GM12878 (cell line): ENCODE data around the gene MEGF6. TPM values are rescaled to one million over a fixed set of nuclear protein-coding genes. Genes with fewer than 3 reads are reported as not detected.

Experiments
- ATF7 ChIP-seq: fragments of 450-650 bp; IDR thresholded peaks from 2 replicates; pipeline ENCODE4 v1.6.1; 2016; ENCODE audit warnings: low read depth, mild to moderate bottlenecking
- EGR1 ChIP-seq, 2 experiments: IDR thresholded peaks; 1 replicate in 1 of 2; 2 replicates in 1 of 2; pipeline ENCODE4 v1.6.1; 2011 to 2012; ENCODE audit warnings: low read depth in 2 of 2, low read length in 2 of 2, borderline replicate concordance in 1 of 2, mild to moderate bottlenecking in 1 of 2, moderate library complexity in 1 of 2
- KDM1A ChIP-seq: fragments of 200-600 bp; sonication (generic); IDR thresholded peaks from 2 replicates; pipeline ENCODE4 v1.6.1; 2016; ENCODE audit warnings: borderline replicate concordance
- MYC ChIP-seq: IDR thresholded peaks from 2 replicates; pipeline ENCODE4 v1.6.1; 2011; ENCODE audit warnings: mild to moderate bottlenecking, low read length, moderate library complexity, inconsistent platforms; ENCODE audit not compliant: insufficient read depth, insufficient replicate concordance, insufficient read length, severe bottlenecking
- polyA plus RNA-seq, 11 experiments: library from polyadenylated mRNA; depleted of rRNA in 4 of 11; unstranded in 6 of 11; stranded (reverse) in 5 of 11; fragments of >200 nt; fragmentation: Nextera tagmentation in 4 of 11; fragmentation: Illumina TruSeq in 1 of 11; extraction: Ambion mirVana in 4 of 11; extraction: Trizol in 1 of 11; gene quantifications; 1 replicate in 1 of 11; 2 replicates in 10 of 11; pipeline versions ENCODE4 v1.2.1 to v1.2.3, GENCODE V29; 2011 to 2016; ENCODE audit warnings: inconsistent platforms in 2 of 11, missing spikeins in 2 of 11, low read depth in 1 of 11
- total RNA-seq, 4 experiments: library from RNA; depleted of rRNA in 3 of 4; stranded (reverse); fragments of >200 nt in 3 of 4; fragmentation: Illumina TruSeq in 1 of 4; extraction: Trizol in 1 of 4; gene quantifications; 2 replicates each; pipeline versions ENCODE4 v1.2.1 to v1.2.3, GENCODE V29; 2013 to 2021
- TF ChIP-seq, protein P1 (sequence below): fragments of 450-650 bp; formaldehyde crosslinking; IDR thresholded peaks from 2 replicates; pipeline ENCODE4 v1.4.0; 2022; ENCODE audit warnings: mild to moderate bottlenecking, moderate library complexity
- TF ChIP-seq, protein P2 (sequence below): IDR thresholded peaks from 2 replicates; pipeline ENCODE4 v1.6.1; 2011; ENCODE audit warnings: borderline replicate concordance, low read depth, mild to moderate bottlenecking, moderate library complexity, low read length; ENCODE audit not compliant: insufficient read depth, poor library complexity, severe bottlenecking

MEGF6 gene
- total and polyA plus RNA-seq, 10 of the 15 experiments (the other 5 are each of a cell fraction or from before 2014, with no cell fraction given), result 0.03 to 0.41 TPM; not detected in 8

DNA sequence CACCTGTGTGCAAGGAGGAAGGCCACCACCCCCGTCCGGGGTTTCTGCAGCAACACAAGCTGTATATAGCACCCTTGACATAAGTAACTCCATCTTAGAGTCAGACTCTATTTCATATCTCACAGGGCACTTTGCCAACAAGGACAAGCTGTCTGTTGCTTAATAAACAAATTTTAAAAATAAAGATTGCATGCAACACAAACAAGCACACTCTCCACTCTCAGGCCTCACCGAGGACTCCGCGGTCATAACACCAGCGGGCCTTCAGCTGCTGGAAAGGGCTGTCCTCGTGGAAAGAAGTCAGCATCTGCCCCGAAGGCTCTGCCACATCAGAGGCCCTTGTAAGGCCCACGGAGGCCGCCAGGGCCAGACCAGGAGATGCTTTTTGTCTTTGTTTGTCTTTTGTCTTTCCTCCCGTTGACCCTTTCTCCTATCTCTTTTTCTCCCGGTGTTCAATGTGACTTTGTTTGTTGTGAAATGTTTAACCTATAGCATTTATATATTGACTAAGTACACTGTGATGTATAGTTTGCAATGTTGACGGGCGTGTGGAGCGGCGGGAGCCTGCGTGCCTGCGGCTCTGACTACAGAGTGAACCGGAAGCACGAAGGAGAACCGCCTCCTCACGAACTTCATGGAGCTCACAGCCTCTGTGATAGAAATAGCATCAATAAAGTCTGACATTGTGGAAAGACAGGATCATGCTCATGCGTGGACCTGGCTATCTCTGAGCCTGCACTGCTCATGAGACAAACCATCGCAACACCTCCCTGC, 24.1 kb downstream of the MEGF6 start (continued):
- TF ChIP-seq, protein P1, sequence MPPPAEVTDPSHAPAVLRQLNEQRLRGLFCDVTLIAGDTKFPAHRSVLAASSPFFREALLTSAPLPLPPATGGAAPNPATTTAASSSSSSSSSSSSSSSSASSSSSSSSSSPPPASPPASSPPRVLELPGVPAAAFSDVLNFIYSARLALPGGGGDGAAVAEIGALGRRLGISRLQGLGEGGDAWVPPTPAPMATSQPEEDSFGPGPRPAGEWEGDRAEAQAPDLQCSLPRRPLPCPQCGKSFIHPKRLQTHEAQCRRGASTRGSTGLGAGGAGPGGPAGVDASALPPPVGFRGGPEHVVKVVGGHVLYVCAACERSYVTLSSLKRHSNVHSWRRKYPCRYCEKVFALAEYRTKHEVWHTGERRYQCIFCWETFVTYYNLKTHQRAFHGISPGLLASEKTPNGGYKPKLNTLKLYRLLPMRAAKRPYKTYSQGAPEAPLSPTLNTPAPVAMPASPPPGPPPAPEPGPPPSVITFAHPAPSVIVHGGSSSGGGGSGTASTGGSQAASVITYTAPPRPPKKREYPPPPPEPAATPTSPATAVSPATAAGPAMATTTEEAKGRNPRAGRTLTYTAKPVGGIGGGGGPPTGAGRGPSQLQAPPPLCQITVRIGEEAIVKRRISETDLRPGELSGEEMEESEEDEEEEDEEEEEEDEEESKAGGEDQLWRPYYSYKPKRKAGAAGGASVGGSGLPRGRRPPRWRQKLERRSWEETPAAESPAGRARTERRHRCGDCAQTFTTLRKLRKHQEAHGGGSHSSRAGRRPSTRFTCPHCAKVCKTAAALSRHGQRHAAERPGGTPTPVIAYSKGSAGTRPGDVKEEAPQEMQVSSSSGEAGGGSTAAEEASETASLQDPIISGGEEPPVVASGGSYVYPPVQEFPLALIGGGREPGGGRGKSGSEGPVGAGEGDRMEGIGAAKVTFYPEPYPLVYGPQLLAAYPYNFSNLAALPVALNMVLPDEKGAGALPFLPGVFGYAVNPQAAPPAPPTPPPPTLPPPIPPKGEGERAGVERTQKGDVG, result no peak
- TF ChIP-seq EGR1 (IDR thresholded peaks at IDR 0.05; ENCODE audit: borderline replicate concordance in 1 of 2, low read depth in 2 of 2, low read length in 2 of 2), result no peak
- no peak for TF ChIP-seq KDM1A
- no peak for TF ChIP-seq MYC
- no peak for TF ChIP-seq ATF7
- TF ChIP-seq, protein P2, sequence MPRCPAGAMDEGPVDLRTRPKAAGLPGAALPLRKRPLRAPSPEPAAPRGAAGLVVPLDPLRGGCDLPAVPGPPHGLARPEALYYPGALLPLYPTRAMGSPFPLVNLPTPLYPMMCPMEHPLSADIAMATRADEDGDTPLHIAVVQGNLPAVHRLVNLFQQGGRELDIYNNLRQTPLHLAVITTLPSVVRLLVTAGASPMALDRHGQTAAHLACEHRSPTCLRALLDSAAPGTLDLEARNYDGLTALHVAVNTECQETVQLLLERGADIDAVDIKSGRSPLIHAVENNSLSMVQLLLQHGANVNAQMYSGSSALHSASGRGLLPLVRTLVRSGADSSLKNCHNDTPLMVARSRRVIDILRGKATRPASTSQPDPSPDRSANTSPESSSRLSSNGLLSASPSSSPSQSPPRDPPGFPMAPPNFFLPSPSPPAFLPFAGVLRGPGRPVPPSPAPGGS, result no peak
